ENCODE data around the gene ATP2B2. TPM values are rescaled to one million over a fixed set of nuclear protein-coding genes. Genes with fewer than 3 reads are reported as not detected.

Gene ATP2B2
- total and polyA plus RNA-seq, 12 donors, result 0.37 to 3.0 (median 1.6) TPM

- Histone ChIP-seq H3K27ac (no peak overlapping the region), H3K4me3 (no peak overlapping the region), H3K4me1 (replicated peaks in 1 of 2) (no peaks in the 10 kb centered on the region), H3K27me3 (no peaks in the 10 kb centered on the region), H3K9me3 (replicated peaks in 1 of 3) (no peaks in the 10 kb centered on the region), H3K36me3 (replicated peaks in 1 of 2) (no peaks in the 10 kb centered on the region)
- TF ChIP-seq POLR2A (IDR thresholded peaks at IDR 0.05), result no peak
- TF ChIP-seq, protein P1, sequence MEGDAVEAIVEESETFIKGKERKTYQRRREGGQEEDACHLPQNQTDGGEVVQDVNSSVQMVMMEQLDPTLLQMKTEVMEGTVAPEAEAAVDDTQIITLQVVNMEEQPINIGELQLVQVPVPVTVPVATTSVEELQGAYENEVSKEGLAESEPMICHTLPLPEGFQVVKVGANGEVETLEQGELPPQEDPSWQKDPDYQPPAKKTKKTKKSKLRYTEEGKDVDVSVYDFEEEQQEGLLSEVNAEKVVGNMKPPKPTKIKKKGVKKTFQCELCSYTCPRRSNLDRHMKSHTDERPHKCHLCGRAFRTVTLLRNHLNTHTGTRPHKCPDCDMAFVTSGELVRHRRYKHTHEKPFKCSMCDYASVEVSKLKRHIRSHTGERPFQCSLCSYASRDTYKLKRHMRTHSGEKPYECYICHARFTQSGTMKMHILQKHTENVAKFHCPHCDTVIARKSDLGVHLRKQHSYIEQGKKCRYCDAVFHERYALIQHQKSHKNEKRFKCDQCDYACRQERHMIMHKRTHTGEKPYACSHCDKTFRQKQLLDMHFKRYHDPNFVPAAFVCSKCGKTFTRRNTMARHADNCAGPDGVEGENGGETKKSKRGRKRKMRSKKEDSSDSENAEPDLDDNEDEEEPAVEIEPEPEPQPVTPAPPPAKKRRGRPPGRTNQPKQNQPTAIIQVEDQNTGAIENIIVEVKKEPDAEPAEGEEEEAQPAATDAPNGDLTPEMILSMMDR (IDR thresholded peaks at IDR 0.05), result no peak
- WGBS, 4 donors, result 38 to 75% (median 67%) methylated on average over 1 of the region's 1 CpG; no CpG with 5 or more reads in 1 of the 4 donors
- DNase-seq, result no peak
- intact Hi-C loops (cut with DNase I), result no loop called here
Observed at GRCh38 chr3:10465161-10465560, 40.2 kb downstream of the ATP2B2 start.

- Histone ChIP-seq H3K27ac (no peak overlapping the region), H3K4me1 (replicated peaks in 1 of 2) (no peaks in the 10 kb centered on the region), H3K27me3 (no peaks in the 10 kb centered on the region), H3K36me3 (replicated peaks in 1 of 2) (no peaks in the 10 kb centered on the region), H3K9me3 (replicated peaks in 1 of 3) (no peaks in the 10 kb centered on the region), H3K4me3 (no peak overlapping the region)
- TF ChIP-seq, protein P1 (IDR thresholded peaks at IDR 0.05), result no peak
- TF ChIP-seq POLR2A (IDR thresholded peaks at IDR 0.05), result no peak
- intact Hi-C loops (cut with DNase I), result no loop called here
- no peak for DNase-seq
- 82 to 88% (median 86%) methylated on average over 14 to 21 of the region's 21 CpGs for WGBS, 4 donors
Observed at GRCh38 chr3:10463533-10464434, 41.6 kb downstream of the ATP2B2 start.

DNA sequence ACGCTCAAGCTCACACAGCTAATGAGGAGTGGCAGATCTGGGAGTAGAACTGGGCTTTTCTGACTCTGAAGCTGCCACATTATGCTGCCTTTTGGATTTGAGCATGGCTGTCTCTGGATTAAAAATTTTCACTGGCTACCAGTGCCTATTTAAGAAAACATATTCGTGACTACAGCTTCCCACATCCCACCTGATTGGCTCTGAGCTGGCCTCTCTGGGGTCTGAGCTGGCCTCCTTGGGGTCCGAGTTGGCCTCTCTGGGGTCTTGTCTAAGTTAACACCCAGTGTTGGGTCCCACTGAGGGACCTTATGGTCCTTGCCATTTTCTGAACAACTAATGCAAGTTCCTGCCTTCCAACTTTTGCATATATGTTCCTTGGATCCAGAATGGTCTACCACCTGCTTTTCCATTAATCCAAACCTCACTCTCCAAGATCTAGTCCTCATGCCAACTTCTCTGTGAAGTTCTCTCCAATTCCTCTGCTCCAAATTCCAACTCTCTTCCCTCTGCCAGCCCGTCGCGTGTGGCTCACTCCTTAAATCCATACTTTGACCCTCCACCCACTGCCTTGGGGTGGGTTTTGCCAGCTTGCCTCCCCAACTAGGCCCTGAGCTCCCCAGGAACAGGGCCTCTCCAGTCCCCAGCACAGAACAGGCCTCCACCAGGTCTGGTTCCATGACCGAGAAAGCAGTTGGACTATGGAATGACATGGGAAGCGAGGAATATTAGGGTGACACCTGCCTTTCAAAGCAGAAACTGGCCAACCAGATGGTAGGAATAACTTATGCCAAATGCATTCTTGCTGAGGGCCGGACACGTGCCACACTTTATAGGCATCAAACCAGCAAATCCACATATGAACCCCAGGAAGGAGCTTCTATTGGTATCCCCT, 42.5 kb downstream of the ATP2B2 start:
- no peak overlapping the region for H3K4me3 ChIP-seq
- TF ChIP-seq, protein P1 (IDR thresholded peaks at IDR 0.05), result no peak
- no peak for TF ChIP-seq POLR2A (IDR thresholded peaks at IDR 0.05)
- no peaks in the 10 kb centered on the region for H3K4me1 ChIP-seq (replicated peaks in 1 of 2)
- H3K27me3 ChIP-seq, result no peaks in the 10 kb centered on the region
- intact Hi-C loops (cut with DNase I), result no loop called here
- 82 to 88% (median 86%) methylated on average over 9 to 10 of the region's 10 CpGs for WGBS, 4 donors
- H3K27ac ChIP-seq, result no peak overlapping the region
- H3K9me3 ChIP-seq (replicated peaks in 1 of 3), result no peaks in the 10 kb centered on the region
- H3K36me3 ChIP-seq (replicated peaks in 1 of 2), result no peaks in the 10 kb centered on the region
- no peak for DNase-seq

DNA sequence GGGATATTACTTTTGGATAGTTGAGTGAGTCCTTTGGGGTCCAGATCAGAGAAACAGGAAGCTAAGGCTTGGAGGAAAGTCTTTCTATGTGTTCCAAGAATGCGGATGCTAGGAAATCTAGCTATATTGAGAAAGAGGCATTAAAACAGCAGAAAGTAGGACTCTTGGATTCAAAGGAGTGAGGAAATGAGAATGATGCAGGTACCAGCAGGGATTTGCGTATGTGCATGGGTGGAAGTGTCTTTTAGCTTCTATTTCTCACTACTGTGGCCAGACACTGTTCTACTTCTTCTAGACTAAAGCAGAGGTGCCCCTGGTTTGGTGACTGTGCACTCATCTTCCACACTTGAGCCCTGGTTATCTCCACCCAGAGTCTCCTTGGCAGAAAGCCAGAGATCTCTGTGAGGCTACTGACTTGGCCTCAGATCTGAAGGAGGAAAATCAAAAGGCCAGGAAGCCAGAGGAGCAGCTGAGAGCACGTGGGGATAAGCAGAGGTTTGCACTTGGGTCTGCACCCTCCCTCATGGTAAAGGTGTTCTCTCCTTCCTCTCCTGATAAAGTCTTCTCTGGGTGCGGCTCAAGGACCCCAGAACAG, 44.3 kb downstream of the ATP2B2 start:
- DNase-seq, result peak in 1 of 7 donors; percentile 13
- Histone ChIP-seq H3K4me3 (no peak overlapping the region), H3K27ac (no peak overlapping the region), H3K9me3 (replicated peaks in 1 of 3) (no peaks in the 10 kb centered on the region), H3K4me1 (replicated peaks in 1 of 2) (no peaks in the 10 kb centered on the region), H3K27me3 (no peaks in the 10 kb centered on the region), H3K36me3 (replicated peaks in 1 of 2) (no peaks in the 10 kb centered on the region)
- WGBS, 4 donors, result 58 to 67% (median 67%) methylated on average over 4 of the region's 4 CpGs
- intact Hi-C loops (cut with DNase I), result no loop called here
- no peak for TF ChIP-seq POLR2A (IDR thresholded peaks at IDR 0.05)
- TF ChIP-seq, protein P1 (IDR thresholded peaks at IDR 0.05), result no peak
